Gastroesophageal sphincter (tissue), 3 donors: ENCODE results near the gene S100A12.

ENCODE experiments used
- CTCF ChIP-seq, 4 experiments: fragments of 200-600 bp in 2 of 4; fragments of 450-650 bp in 2 of 4; sonication (generic) in 1 of 4; IDR thresholded peaks; one replicate each; pipeline ENCODE4 v1.5.1; 2017 to 2019; ENCODE audit warnings: antibody characterized with exemption in 4 of 4, mild to moderate bottlenecking in 2 of 4, moderate library complexity in 2 of 4
- EP300 ChIP-seq: sonication (generic); formaldehyde crosslinking; IDR thresholded peaks from one replicate; pipeline ENCODE4 v1.6.1; 2017; ENCODE audit warnings: antibody characterized with exemption, mild to moderate bottlenecking
- POLR2A ChIP-seq, 2 donors: fragments of 450-650 bp; IDR thresholded peaks; one replicate each; pipeline ENCODE4 v1.6.1; 2017; ENCODE audit warnings: antibody characterized with exemption in 2 of 2, mild to moderate bottlenecking in 2 of 2, moderate library complexity in 1 of 2
- POLR2AphosphoS5 ChIP-seq: sonication (generic); formaldehyde crosslinking; IDR thresholded peaks from one replicate; pipeline ENCODE4 v1.6.1; 2017; ENCODE audit warnings: antibody characterized with exemption

GRCh38 chr1:153354515-153355193 is 20.8 kb downstream of the S100A12 start:
- TF ChIP-seq CTCF (IDR thresholded peaks at IDR 0.05) (no peak), POLR2AphosphoS5 (no peak), POLR2A (IDR thresholded peaks at IDR 0.05) (no peak), EP300 (no peak)
